IMR-90 (cell line): ENCODE data around the gene CPNE4. TPM values are rescaled to one million over a fixed set of nuclear protein-coding genes. Genes with fewer than 3 reads are reported as not detected.

ENCODE experiments used
- ATAC-seq: fragments of 200-7000 bp; cut with Tn5 transposase; 2 replicates; pipeline ENCODE4 v1.9.1; 2020; ENCODE audit warnings: low read depth, mild to moderate bottlenecking, moderate library complexity
- BruUV-seq: library from RNA; stranded (reverse); fragments of 400-500 nt; replicated peaks from 2 replicates; lab custom pipeline; 2021; lab: Mats Ljungman, UMichigan
- CTCF ChIA-PET: fragments of 300-600 bp; formaldehyde crosslinking; extraction: SDS; loops from one replicate; lab custom pipeline; 2021; ENCODE audit warnings: antibody characterized with exemption; lab: Yijun Ruan, JAX
- POLR2A ChIA-PET: fragments of 300-600 bp; sonication (Branson Sonifier 250); formaldehyde crosslinking; loops from one replicate; lab custom pipeline; 2022; ENCODE audit warnings: antibody characterized with exemption; ENCODE audit not compliant: unreplicated experiment; lab: Charles Lee
- DNase-seq: peaks from one replicate; pipeline ENCODE4 v3.0.0; 2013
- H2AFZ ChIP-seq: replicated peaks from 2 replicates; pipeline ENCODE3; 2013; ENCODE audit warnings: low read length, mild to moderate bottlenecking; ENCODE audit not compliant: poor library complexity
- H2AK5ac ChIP-seq: 2 replicates; pipeline ENCODE4 v1.6.1; 2013; ENCODE audit warnings: low read depth, low read length, inconsistent platforms
- H2AK9ac ChIP-seq: replicated peaks from 2 replicates; pipeline ENCODE3; 2013; ENCODE audit warnings: mild to moderate bottlenecking, low read depth, low read length, moderate library complexity; ENCODE audit not compliant: poor library complexity
- H2BK120ac ChIP-seq: 2 replicates; pipeline ENCODE4 v1.6.1; 2013; ENCODE audit warnings: low read depth, low read length, inconsistent platforms
- H2BK15ac ChIP-seq: 3 replicates; pipeline ENCODE4 v1.6.1; 2013; ENCODE audit warnings: low read depth, low read length, inconsistent platforms
- H2BK20ac ChIP-seq: 2 replicates; pipeline ENCODE4 v1.6.1; 2013; ENCODE audit warnings: low read depth, mild to moderate bottlenecking, inconsistent platforms, low read length, moderate library complexity
- H2BK5ac ChIP-seq: 2 replicates; pipeline ENCODE4 v1.6.1; 2013; ENCODE audit warnings: mild to moderate bottlenecking, low read depth, low read length, inconsistent platforms; ENCODE audit not compliant: poor library complexity, severe bottlenecking
- H3K14ac ChIP-seq: replicated peaks from 2 replicates; pipeline ENCODE4 v1.6.1; 2013; ENCODE audit warnings: low read depth, low read length, inconsistent platforms
- H3K18ac ChIP-seq: 2 replicates; pipeline ENCODE4 v1.6.1; 2013; ENCODE audit warnings: low read depth, low read length, control low read depth
- H3K23ac ChIP-seq: 2 replicates; pipeline ENCODE4 v1.6.1; 2013; ENCODE audit warnings: low read depth, low read length, inconsistent platforms
- H3K27ac ChIP-seq: 2 replicates; pipeline ENCODE4 v1.5.1; 2013; ENCODE audit warnings: mild to moderate bottlenecking, control low read depth, low read length; ENCODE audit not compliant: insufficient read depth
- H3K27me3 ChIP-seq: 2 replicates; pipeline ENCODE4 v1.6.1; 2013; ENCODE audit warnings: low read length; ENCODE audit not compliant: control insufficient read depth, insufficient read depth
- H3K36me3 ChIP-seq: 2 replicates; pipeline ENCODE4 v1.6.1; 2013; ENCODE audit warnings: low read length, mixed read lengths; ENCODE audit not compliant: control insufficient read depth, insufficient read depth
- H3K4ac ChIP-seq: 2 replicates; pipeline ENCODE4 v1.6.1; 2013; ENCODE audit warnings: low read depth, low read length, inconsistent platforms
- H3K4me1 ChIP-seq: 2 replicates; pipeline ENCODE4 v1.6.1; 2013; ENCODE audit warnings: low read length, mixed read lengths; ENCODE audit not compliant: control insufficient read depth, insufficient read depth
- H3K4me2 ChIP-seq: 2 replicates; pipeline ENCODE4 v1.6.1; 2013; ENCODE audit warnings: low read depth, mild to moderate bottlenecking, control low read depth, low read length, moderate library complexity
- H3K4me3 ChIP-seq: 2 replicates; pipeline ENCODE4 v1.5.1; 2013; ENCODE audit warnings: low read depth, mild to moderate bottlenecking, control low read depth, low read length, moderate library complexity; ENCODE audit not compliant: insufficient read depth
- H3K56ac ChIP-seq: 2 replicates; pipeline ENCODE4 v1.6.1; 2013; ENCODE audit warnings: low read length, inconsistent platforms; ENCODE audit not compliant: insufficient read depth; ENCODE audit errors: extremely low read depth
- H3K79me1 ChIP-seq, 2 experiments: 2 replicates each; pipeline ENCODE4 v1.6.1; 2013; ENCODE audit warnings: low read length in 2 of 2, inconsistent platforms in 1 of 2, low read depth in 1 of 2
- H3K9ac ChIP-seq: 2 replicates; pipeline ENCODE4 v1.6.1; 2013; ENCODE audit warnings: low read depth, low read length, control low read depth
- H3K9me1 ChIP-seq: 2 replicates; pipeline ENCODE4 v1.6.1; 2013; ENCODE audit warnings: low read length, inconsistent platforms; ENCODE audit not compliant: insufficient read depth
- H3K9me3 ChIP-seq: 2 replicates; pipeline ENCODE4 v1.6.1; 2013; ENCODE audit warnings: low read length; ENCODE audit not compliant: control insufficient read depth, insufficient read depth
- H4K20me1 ChIP-seq: 2 replicates; pipeline ENCODE4 v1.6.1; 2013; ENCODE audit warnings: low read length, inconsistent platforms; ENCODE audit not compliant: insufficient read depth
- H4K5ac ChIP-seq: 2 replicates; pipeline ENCODE4 v1.6.1; 2013; ENCODE audit warnings: mild to moderate bottlenecking, low read depth, low read length, control low read depth
- H4K8ac ChIP-seq, 2 experiments: 2 replicates each; pipeline ENCODE4 v1.6.1; 2013; ENCODE audit warnings: low read depth in 2 of 2, low read length in 2 of 2, control low read depth in 1 of 2, inconsistent platforms in 1 of 2
- H4K91ac ChIP-seq: 2 replicates; pipeline ENCODE4 v1.6.1; 2013; ENCODE audit warnings: low read depth, low read length, inconsistent platforms; ENCODE audit not compliant: insufficient read depth
- CEBPB ChIP-seq: IDR thresholded peaks from 2 replicates; pipeline ENCODE4 v1.6.1; 2012; ENCODE audit warnings: low read depth, low read length, improper control_type of control experiment
- CTCF ChIP-seq: conservative IDR thresholded peaks from 2 replicates; pipeline ENCODE4 v1.5.1; 2012; ENCODE audit warnings: mild to moderate bottlenecking, low read depth, low read length, improper control_type of control experiment
- ELK1 ChIP-seq: fragments of 150-350 bp; IDR thresholded peaks from 2 replicates; pipeline ENCODE4 v1.6.1; 2016; ENCODE audit warnings: low read depth, mild to moderate bottlenecking, low read length, moderate library complexity, borderline replicate concordance
- MAFK ChIP-seq: IDR thresholded peaks from 2 replicates; pipeline ENCODE4 v1.6.1; 2012; ENCODE audit warnings: low read depth, low read length, improper control_type of control experiment
- MAZ ChIP-seq: IDR thresholded peaks from 2 replicates; pipeline ENCODE4 v1.6.1; 2012; ENCODE audit warnings: low read depth, mild to moderate bottlenecking, low read length, improper control_type of control experiment, moderate library complexity, borderline replicate concordance
- MXI1 ChIP-seq: IDR thresholded peaks from 2 replicates; pipeline ENCODE4 v1.6.1; 2012; ENCODE audit warnings: low read depth, mild to moderate bottlenecking, low read length, moderate library complexity, borderline replicate concordance
- NFE2L2 ChIP-seq: fragments of 150-350 bp; IDR thresholded peaks from 2 replicates; pipeline ENCODE4 v1.6.1; 2016; ENCODE audit warnings: low read depth, mild to moderate bottlenecking, low read length
- RAD21 ChIP-seq: IDR thresholded peaks from 2 replicates; pipeline ENCODE4 v1.6.1; 2012; ENCODE audit warnings: low read length, improper control_type of control experiment
- RCOR1 ChIP-seq: IDR thresholded peaks from 2 replicates; pipeline ENCODE4 v1.6.1; 2012; ENCODE audit warnings: mild to moderate bottlenecking, low read length, improper control_type of control experiment; ENCODE audit not compliant: insufficient replicate concordance
- RFX5 ChIP-seq: IDR thresholded peaks from 2 replicates; pipeline ENCODE4 v1.8.0; 2012; ENCODE audit warnings: low read depth, mild to moderate bottlenecking, low read length, moderate library complexity
- WGBS, 2 experiments: methylation state at CpG; one replicate each; pipeline versions ENCODE4 v1.1.5 to v1.1.7; 2013; ENCODE audit warnings: missing lambda C conversion rate in 2 of 2; ENCODE audit not compliant: insufficient read length in 1 of 2; ENCODE audit errors: extremely low coverage in 2 of 2; 5-methylcytosine and 5-hydroxymethylcytosine counted together
- dilution Hi-C: fragments of 300-500 bp; cut with HindIII; formaldehyde crosslinking; loops from one replicate; pipeline ENCODE4 v1.14.3; 2018; ENCODE audit warnings: low sequenced_read_pairs; ENCODE audit not compliant: unreplicated experiment
- in situ Hi-C: fragments of 300-500 bp; cut with MboI; formaldehyde crosslinking; loops from 3 replicates; pipeline ENCODE4 v1.14.3; 2019; ENCODE audit warnings: low sequenced_read_pairs, inconsistent platforms, mixed read lengths
- intact Hi-C: fragments of 100-400 bp; cut with micrococcal nuclease; formaldehyde crosslinking; loops from 2 replicates; pipeline ENCODE4 v1.10.0; 2022
- polyA plus RNA-seq, 3 experiments: library from polyadenylated mRNA; depleted of rRNA; stranded (reverse); fragments of >200 nt; gene quantifications; 2 replicates each; pipeline ENCODE4 v1.2.3, GENCODE V29; 2012; ENCODE audit warnings: low replicate concordance in 1 of 3
- total RNA-seq: library from RNA; depleted of rRNA; stranded (reverse); fragments of >200 nt; gene quantifications from 2 replicates; pipeline ENCODE4 v1.2.3, GENCODE V29; 2012

Gene CPNE4
- total and polyA plus RNA-seq, 2 of the 4 experiments (the other 2 are of a cell fraction) = not detected

GRCh38 chr3:131623431-131623830 lies 411.4 kb downstream of the CPNE4 start:
- H2AK5ac ChIP-seq = no peak overlapping the region
- no peaks in the 10 kb centered on the region for H4K20me1 ChIP-seq
- BruUV-seq = no TSS peak
- ChIA-PET CTCF (no interaction called here), POLR2A (no interaction called here)
- H4K91ac ChIP-seq = no peak overlapping the region
- H2BK5ac ChIP-seq = no peak overlapping the region
- H3K4ac ChIP-seq = no peak overlapping the region
- H3K4me1 ChIP-seq = no peaks in the 10 kb centered on the region
- no peak overlapping the region for H2BK20ac ChIP-seq
- H3K14ac ChIP-seq = no peak overlapping the region
- H3K4me2 ChIP-seq = no peak overlapping the region
- no peak overlapping the region for H2BK120ac ChIP-seq
- intact Hi-C loops (no loop called here), dilution Hi-C loops (no loop called here), in situ Hi-C loops (no loop called here)
- no peak overlapping the region for H3K56ac ChIP-seq
- H3K4me3 ChIP-seq = no peak overlapping the region
- no peak overlapping the region for H2AK9ac ChIP-seq
- H3K27me3 ChIP-seq = no peaks in the 10 kb centered on the region
- no peaks in the 10 kb centered on the region for H3K9me3 ChIP-seq
- no peak for TF ChIP-seq CTCF
- no peak for TF ChIP-seq MXI1
- no peak for TF ChIP-seq RCOR1
- no peak for TF ChIP-seq MAFK
- no peak for TF ChIP-seq RAD21
- no peak for TF ChIP-seq ELK1
- TF ChIP-seq MAZ = no peak
- no peak for TF ChIP-seq CEBPB
- no peak for TF ChIP-seq RFX5
- no peak for TF ChIP-seq NFE2L2
- no peak overlapping the region for H3K9ac ChIP-seq
- no peak overlapping the region for H3K23ac ChIP-seq
- ATAC-seq = no peak
- no peak overlapping the region for H3K27ac ChIP-seq
- H2BK15ac ChIP-seq = no peak overlapping the region
- H4K5ac ChIP-seq = no peak overlapping the region
- DNase-seq = no peak
- no CpG with 5 or more reads among the region's 1 CpG for WGBS, 2 experiments
- H3K18ac ChIP-seq = no peak overlapping the region
- no peaks in the 10 kb centered on the region for H3K79me1 ChIP-seq
- no peak overlapping the region for H4K8ac ChIP-seq
- no peak overlapping the region for H2AFZ ChIP-seq
- H3K36me3 ChIP-seq = no peaks in the 10 kb centered on the region
- no peaks in the 10 kb centered on the region for H3K9me1 ChIP-seq
